Chondrocyte (in vitro differentiated cells): ENCODE measurements around the gene KIF3B. TPM values are rescaled to one million over a fixed set of nuclear protein-coding genes. Genes with fewer than 3 reads are reported as not detected.
"Not testable (repeated sequence)": the region's sequence is repeated elsewhere in the genome, so short reads cannot be mapped to it uniquely, and the experiment has no call there.

ENCODE experiments used
- DNase-seq: peaks from one replicate; pipeline ENCODE4 v3.0.0; 2021; ENCODE audit warnings: mixed read lengths, low spot score
- H3K27ac Mint-ChIP-seq: one replicate; pipeline ENCODE4 v1.8.0; 2021; ENCODE audit warnings: mild to moderate bottlenecking, moderate library complexity, mixed read lengths; ENCODE audit not compliant: unreplicated experiment
- H3K27me3 Mint-ChIP-seq: 2 replicates; pipeline ENCODE4 v1.8.0; 2021; ENCODE audit warnings: low read depth, mixed read lengths
- H3K36me3 Mint-ChIP-seq: 2 replicates; pipeline ENCODE4 v1.8.0; 2021; ENCODE audit warnings: low read depth, mixed read lengths
- H3K4me1 Mint-ChIP-seq: 2 replicates; pipeline ENCODE4 v1.8.0; 2021; ENCODE audit warnings: low read depth, mild to moderate bottlenecking, mixed read lengths
- H3K4me3 Mint-ChIP-seq: one replicate; pipeline ENCODE4 v1.8.0; 2021; ENCODE audit warnings: mild to moderate bottlenecking, moderate library complexity, mixed read lengths; ENCODE audit not compliant: unreplicated experiment
- H3K9me3 Mint-ChIP-seq: 2 replicates; pipeline ENCODE4 v1.8.0; 2021; ENCODE audit warnings: low read depth, mixed read lengths
- total RNA-seq: library from RNA; stranded (reverse); gene quantifications from 3 replicates; pipeline ENCODE4 v1.2.1, GENCODE V29; 2021
- TF ChIP-seq, protein P1 (sequence below): fragments of 200-600 bp; sonication (generic); IDR thresholded peaks from 2 replicates; pipeline ENCODE4 v1.5.0; 2021; ENCODE audit warnings: antibody characterized with exemption, mild to moderate bottlenecking, moderate library complexity

The KIF3B gene
- total RNA-seq, 1 donor from 2014 or later, result 35.5 TPM

DNA sequence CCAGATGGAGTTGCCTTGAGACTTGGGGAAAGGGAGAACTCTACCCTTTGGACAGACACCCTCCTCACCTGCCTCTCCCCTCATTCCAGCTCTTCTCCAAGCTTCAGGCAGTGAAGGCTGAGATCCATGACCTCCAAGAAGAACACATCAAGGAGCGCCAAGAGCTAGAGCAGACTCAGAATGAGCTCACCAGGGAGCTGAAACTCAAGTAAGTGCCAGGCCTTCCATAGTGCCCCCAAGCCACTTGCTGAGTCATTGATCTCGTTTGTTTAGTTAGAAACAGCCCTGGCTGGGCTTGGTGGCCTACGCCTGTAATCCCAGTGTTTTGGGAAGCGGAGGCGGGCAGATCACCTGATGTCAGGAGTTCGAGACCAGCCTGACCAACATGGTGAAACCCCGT lies 39.2 kb downstream of the KIF3B start:
- DNase-seq, result no peak
- TF ChIP-seq, protein P1, sequence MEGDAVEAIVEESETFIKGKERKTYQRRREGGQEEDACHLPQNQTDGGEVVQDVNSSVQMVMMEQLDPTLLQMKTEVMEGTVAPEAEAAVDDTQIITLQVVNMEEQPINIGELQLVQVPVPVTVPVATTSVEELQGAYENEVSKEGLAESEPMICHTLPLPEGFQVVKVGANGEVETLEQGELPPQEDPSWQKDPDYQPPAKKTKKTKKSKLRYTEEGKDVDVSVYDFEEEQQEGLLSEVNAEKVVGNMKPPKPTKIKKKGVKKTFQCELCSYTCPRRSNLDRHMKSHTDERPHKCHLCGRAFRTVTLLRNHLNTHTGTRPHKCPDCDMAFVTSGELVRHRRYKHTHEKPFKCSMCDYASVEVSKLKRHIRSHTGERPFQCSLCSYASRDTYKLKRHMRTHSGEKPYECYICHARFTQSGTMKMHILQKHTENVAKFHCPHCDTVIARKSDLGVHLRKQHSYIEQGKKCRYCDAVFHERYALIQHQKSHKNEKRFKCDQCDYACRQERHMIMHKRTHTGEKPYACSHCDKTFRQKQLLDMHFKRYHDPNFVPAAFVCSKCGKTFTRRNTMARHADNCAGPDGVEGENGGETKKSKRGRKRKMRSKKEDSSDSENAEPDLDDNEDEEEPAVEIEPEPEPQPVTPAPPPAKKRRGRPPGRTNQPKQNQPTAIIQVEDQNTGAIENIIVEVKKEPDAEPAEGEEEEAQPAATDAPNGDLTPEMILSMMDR, result no peak
- H3K4me1 Mint-ChIP-seq, result no peaks in the 10 kb centered on the region
- no peak overlapping the region for H3K27ac Mint-ChIP-seq
- H3K9me3 Mint-ChIP-seq, result no peaks in the 10 kb centered on the region
- H3K4me3 Mint-ChIP-seq, result no peak overlapping the region
- peaks cover 19% of the 10 kb centered on the region for H3K36me3 Mint-ChIP-seq
- H3K27me3 Mint-ChIP-seq, result no peaks in the 10 kb centered on the region

DNA sequence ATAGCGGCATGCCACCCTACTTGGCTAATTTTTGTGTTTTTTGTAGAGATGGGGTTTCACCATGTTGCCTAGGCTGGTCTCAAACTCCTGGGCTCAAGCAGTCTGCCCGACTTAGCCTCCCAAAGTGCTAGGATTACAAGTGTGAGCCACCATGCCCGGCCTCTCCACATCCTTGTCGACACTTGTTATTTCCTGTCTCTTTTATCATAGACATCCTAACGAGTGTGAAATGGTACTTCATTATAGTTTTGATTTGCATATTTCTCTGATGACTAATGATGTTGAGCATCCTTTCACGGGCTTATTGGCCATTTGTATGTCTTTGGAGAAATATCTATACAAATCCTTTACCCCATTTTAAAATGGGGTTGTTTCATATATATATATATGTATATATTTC lies 41.6 kb downstream of the KIF3B start:
- Mint-ChIP-seq H3K4me3 (no peak overlapping the region), H3K9me3 (no peaks in the 10 kb centered on the region), H3K27me3 (no peaks in the 10 kb centered on the region), H3K4me1 (no peaks in the 10 kb centered on the region), H3K27ac (no peak overlapping the region), H3K36me3 (peaks cover 17% of the 10 kb centered on the region)
- DNase-seq, result no peak
- TF ChIP-seq, protein P1, result no peak

DNA sequence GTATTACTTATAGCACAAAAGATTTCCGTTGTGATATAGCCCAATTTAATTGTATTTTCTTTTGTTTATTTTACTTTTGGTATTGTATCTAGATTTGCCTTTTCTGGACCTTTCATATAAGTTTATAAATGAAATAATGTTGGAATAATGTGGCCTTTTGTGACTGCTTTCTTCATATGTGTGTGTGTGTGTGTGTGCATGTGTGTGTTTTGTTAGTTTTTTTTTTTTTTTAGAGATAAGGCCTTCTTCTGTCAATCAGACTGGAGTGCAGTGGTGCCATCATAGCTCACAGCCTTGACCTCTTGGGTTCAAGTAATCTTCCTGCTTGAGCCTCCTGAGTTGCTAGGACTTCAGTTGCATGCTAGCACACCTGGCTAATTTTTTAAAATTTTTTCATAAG lies 42.9 kb downstream of the KIF3B start:
- H3K36me3 Mint-ChIP-seq, result peaks cover 17% of the 10 kb centered on the region
- DNase-seq, result no peak
- no peak overlapping the region for H3K27ac Mint-ChIP-seq
- no peak overlapping the region for H3K4me3 Mint-ChIP-seq
- TF ChIP-seq, protein P1, result no peak
- H3K9me3 Mint-ChIP-seq, result no peaks in the 10 kb centered on the region
- no peaks in the 10 kb centered on the region for H3K27me3 Mint-ChIP-seq
- H3K4me1 Mint-ChIP-seq, result no peaks in the 10 kb centered on the region

DNA sequence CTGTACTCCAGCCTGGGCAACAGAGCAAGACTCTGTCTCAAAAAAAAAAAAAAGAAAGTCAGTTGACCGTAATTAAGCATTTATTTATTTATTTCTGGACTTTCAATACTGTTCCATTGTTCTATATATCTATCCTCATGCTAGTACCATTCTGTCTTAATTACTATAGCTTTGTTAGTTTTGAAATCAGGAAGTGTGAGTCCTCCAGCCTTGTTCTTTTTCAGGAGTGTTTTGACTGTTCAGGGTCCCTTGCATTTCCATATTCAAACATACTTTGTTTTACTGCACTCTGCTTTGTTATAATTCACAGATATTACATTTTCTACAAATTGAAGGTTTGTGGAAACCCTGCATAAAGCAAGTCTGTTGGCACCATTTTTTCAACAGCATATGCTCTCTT lies 43.9 kb downstream of the KIF3B start:
- Mint-ChIP-seq H3K27me3 (no peaks in the 10 kb centered on the region), H3K9me3 (no peaks in the 10 kb centered on the region), H3K36me3 (peaks cover 11% of the 10 kb centered on the region), H3K4me1 (peaks cover 8% of the 10 kb centered on the region), H3K27ac (no peak overlapping the region), H3K4me3 (no peak overlapping the region)
- TF ChIP-seq, protein P1, result no peak
- no peak for DNase-seq

DNA sequence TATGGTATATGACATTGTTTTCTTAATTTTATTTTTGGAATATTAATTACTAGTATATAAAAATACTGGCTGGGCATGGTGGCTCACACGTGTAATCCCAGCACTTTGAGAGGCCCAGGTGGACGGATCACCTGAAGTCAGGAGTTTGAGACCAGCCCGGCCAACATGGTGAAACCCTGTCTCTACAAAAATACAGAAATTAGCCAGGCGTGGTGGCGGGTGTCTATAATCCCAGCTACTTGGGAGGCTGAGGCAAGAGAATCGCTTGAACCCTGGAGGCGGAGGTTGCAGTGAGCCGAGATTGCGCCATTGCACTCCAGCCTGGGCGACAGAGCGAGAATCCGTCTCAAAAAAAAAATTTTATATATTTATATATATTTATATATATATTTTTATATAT lies 44.8 kb downstream of the KIF3B start:
- not testable (repeated sequence) for H3K9me3 Mint-ChIP-seq, DNase-seq, H3K27ac Mint-ChIP-seq, H3K27me3 Mint-ChIP-seq, H3K4me3 Mint-ChIP-seq, H3K36me3 Mint-ChIP-seq
- peaks cover 17% of the 10 kb centered on the region for H3K4me1 Mint-ChIP-seq

DNA sequence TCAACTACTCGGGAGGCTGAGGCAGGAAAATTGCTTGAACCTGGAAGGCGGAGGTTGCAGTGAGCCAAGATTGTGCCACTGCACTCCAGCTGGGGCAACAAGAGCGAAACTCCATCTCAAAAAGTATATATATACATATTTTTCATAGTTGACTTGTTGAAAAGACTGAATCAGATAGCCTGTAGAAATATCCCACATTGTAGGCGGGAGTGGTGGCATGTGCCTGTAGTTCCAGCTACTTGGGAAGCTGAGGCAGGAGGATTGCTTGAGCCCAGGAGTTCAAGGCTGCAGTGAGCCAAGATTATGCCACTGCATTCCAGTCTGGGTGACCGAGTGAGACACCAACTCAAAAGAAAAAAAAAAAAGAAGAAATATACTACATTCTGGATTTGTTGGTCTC lies 46.3 kb downstream of the KIF3B start:
- peaks cover 21% of the 10 kb centered on the region for H3K4me1 Mint-ChIP-seq
- not testable (repeated sequence) for DNase-seq, H3K27ac Mint-ChIP-seq, H3K27me3 Mint-ChIP-seq, H3K4me3 Mint-ChIP-seq, H3K9me3 Mint-ChIP-seq, H3K36me3 Mint-ChIP-seq
